A549 (cell line): ENCODE data around the gene IFNAR2. TPM values are rescaled to one million over a fixed set of nuclear protein-coding genes. Genes with fewer than 3 reads are reported as not detected.

Experiments used
- ATAC-seq, 2 experiments: fragments of 200-7000 bp in 1 of 2; fragments of >200 bp in 1 of 2; cut with Nextera tagmentation in 1 of 2; cut with Tn5 transposase in 1 of 2; 3 replicates each; pipeline versions ENCODE4 v1.8.0 to v1.9.1; 2018 to 2020; ENCODE audit warnings: mild to moderate bottlenecking in 1 of 2, moderate library complexity in 1 of 2
- CTCF ChIA-PET: fragments of 300-600 bp; sonication (Branson Sonifier 250); formaldehyde crosslinking; extraction: SDS; loops from one replicate; lab custom pipeline; 2021; ENCODE audit warnings: antibody characterized with exemption, inconsistent platforms; lab: Yijun Ruan, JAX
- POLR2A ChIA-PET: fragments of 350-600 bp; formaldehyde crosslinking; extraction: SDS; loops from one replicate; lab custom pipeline; 2021; ENCODE audit warnings: antibody characterized with exemption, inconsistent platforms; lab: Yijun Ruan, JAX
- DNase-seq, 2 experiments: peaks; one replicate each; pipeline versions ENCODE4 v3.0.0 to v3.0.0-alpha.2; 2011 to 2016; ENCODE audit warnings: low read depth in 1 of 2, low spot score in 1 of 2
- FAIRE-seq: peaks from 2 replicates; lab custom pipeline; 2011; peaks lifted over from hg19 to GRCh38; lab: Jason Lieb, UNC
- H3K27ac ChIP-seq, 2 experiments: fragments of >200 bp; sonication (Bioruptor Twin); formaldehyde crosslinking; 3 replicates each; pipeline ENCODE4 v1.5.1; 2016 to 2017
- H3K4me1 ChIP-seq: fragments of >200 bp; sonication (Bioruptor Twin); formaldehyde crosslinking; 3 replicates; pipeline ENCODE4 v1.6.1; 2016
- H3K4me2 ChIP-seq: fragments of >200 bp; sonication (Bioruptor Twin); formaldehyde crosslinking; 3 replicates; pipeline ENCODE4 v1.6.1; 2016
- H3K4me3 ChIP-seq: fragments of >200 bp; sonication (Bioruptor Twin); formaldehyde crosslinking; 3 replicates; pipeline ENCODE4 v1.5.1; 2016
- H3K9me3 ChIP-seq: fragments of >200 bp; sonication (Bioruptor Twin); formaldehyde crosslinking; 3 replicates; pipeline ENCODE4 v1.6.1; 2016
- ATOH8 ChIP-seq: fragments of 250-450 bp; sonication (Bioruptor Pico); IDR thresholded peaks from 2 replicates; pipeline ENCODE4 v1.5.0; 2020; ENCODE audit warnings: low read depth, mild to moderate bottlenecking, moderate library complexity
- BHLHE40 ChIP-seq: IDR thresholded peaks from 2 replicates; pipeline ENCODE4 v1.6.1; 2012; ENCODE audit warnings: low read depth, low read length, inconsistent platforms
- CHD2 ChIP-seq: fragments of 150-350 bp; IDR thresholded peaks from 2 replicates; pipeline ENCODE4 v1.6.1; 2014; ENCODE audit warnings: low read length; ENCODE audit not compliant: partially characterized antibody
- EHMT2 ChIP-seq: fragments of 200-600 bp; sonication (generic); IDR thresholded peaks from 2 replicates; pipeline ENCODE4 v1.6.1; 2016; ENCODE audit warnings: antibody characterized with exemption, low read depth, mild to moderate bottlenecking, moderate library complexity
- ELK1 ChIP-seq: fragments of 150-350 bp; IDR thresholded peaks from 2 replicates; pipeline ENCODE4 v1.6.1; 2014; ENCODE audit warnings: low read depth, mild to moderate bottlenecking, low read length
- FOSB ChIP-seq: fragments of 250-450 bp; sonication (Bioruptor Pico); IDR thresholded peaks from 2 replicates; pipeline ENCODE4 v1.5.0; 2020; ENCODE audit warnings: mild to moderate bottlenecking, moderate library complexity
- FOSL2 ChIP-seq, 2 experiments: fragments of 450-650 bp in 1 of 2; fragments of >200 bp in 1 of 2; sonication (Bioruptor Twin) in 1 of 2; formaldehyde crosslinking; IDR thresholded peaks; 2 replicates each; pipeline versions ENCODE4 v1.5.0 to v1.6.1; 2016 to 2020; ENCODE audit warnings: mild to moderate bottlenecking in 1 of 2, moderate library complexity in 1 of 2
- FOXS1 ChIP-seq: fragments of 250-450 bp; sonication (Bioruptor Pico); IDR thresholded peaks from 2 replicates; pipeline ENCODE4 v1.5.0; 2020; ENCODE audit warnings: mild to moderate bottlenecking, moderate library complexity
- GATA3 ChIP-seq: IDR thresholded peaks from 2 replicates; pipeline ENCODE4 v1.6.1; 2012; ENCODE audit warnings: borderline replicate concordance
- HDAC2 ChIP-seq: fragments of 200-600 bp; sonication (generic); IDR thresholded peaks from 2 replicates; pipeline ENCODE4 v1.6.1; 2016
- HOXA7 ChIP-seq: fragments of 250-450 bp; sonication (Bioruptor Pico); IDR thresholded peaks from 2 replicates; pipeline ENCODE4 v1.5.0; 2020; ENCODE audit warnings: mild to moderate bottlenecking, moderate library complexity
- MAFK ChIP-seq: fragments of 450-650 bp; IDR thresholded peaks from 2 replicates; pipeline ENCODE4 v1.6.1; 2014; ENCODE audit not compliant: partially characterized antibody
- MYC ChIP-seq: IDR thresholded peaks from 2 replicates; pipeline ENCODE4 v1.6.1; 2012; ENCODE audit warnings: mild to moderate bottlenecking, inconsistent platforms, low read length, improper control_type of control experiment, borderline replicate concordance
- PHF8 ChIP-seq: fragments of 200-600 bp; sonication (generic); IDR thresholded peaks from 2 replicates; pipeline ENCODE4 v1.6.1; 2016; ENCODE audit warnings: low read depth, mild to moderate bottlenecking, antibody characterized with exemption, moderate library complexity, borderline replicate concordance
- POLR2A ChIP-seq: IDR thresholded peaks from 2 replicates; pipeline ENCODE4 v1.6.1; 2012; ENCODE audit warnings: mild to moderate bottlenecking, low read length
- RAD21 ChIP-seq, 2 experiments: fragments of >200 bp in 1 of 2; sonication (Bioruptor Twin) in 1 of 2; formaldehyde crosslinking in 1 of 2; IDR thresholded peaks in 1 of 2; conservative IDR thresholded peaks in 1 of 2; 2 replicates in 1 of 2; 3 replicates in 1 of 2; pipeline ENCODE4 v1.6.1; 2012 to 2018; ENCODE audit warnings: inconsistent platforms in 1 of 2
- TP53 ChIP-seq: fragments of 250-450 bp; sonication (Bioruptor Pico); IDR thresholded peaks from 2 replicates; pipeline ENCODE4 v1.5.0; 2021; ENCODE audit warnings: mild to moderate bottlenecking, moderate library complexity
- ZC3H11A ChIP-seq: fragments of 450-650 bp; IDR thresholded peaks from 2 replicates; pipeline ENCODE4 v1.6.1; 2014; ENCODE audit warnings: antibody characterized with exemption, mild to moderate bottlenecking
- WGBS: methylation state at CpG from one replicate; pipeline ENCODE4 v1.1.6; 2017; ENCODE audit errors: missing lambda C conversion rate; 5-methylcytosine and 5-hydroxymethylcytosine counted together
- polyA minus RNA-seq: library from RNA; depleted of rRNA, polyadenylated mRNA; stranded (reverse); fragments of >200 nt; gene quantifications from 2 replicates; pipeline ENCODE4 v1.2.3, GENCODE V29; 2011; rRNA and poly(A)+ RNA removed
- polyA plus RNA-seq, 4 experiments: library from polyadenylated mRNA; depleted of rRNA in 3 of 4; stranded (reverse); fragments of >200 nt; fragmentation: RNase III in 1 of 4; extraction: RNeasy Plus Mini Kit Qiagen cat#74134 plus additional on column Dnase treatment in 1 of 4; gene quantifications; 2 replicates in 3 of 4; 3 replicates in 1 of 4; pipeline ENCODE4 v1.2.3, GENCODE V29; 2011 to 2017
- TF ChIP-seq, protein P1 (sequence below): IDR thresholded peaks from 2 replicates; pipeline ENCODE4 v1.6.1; 2012

The IFNAR2 gene
- polyA plus RNA-seq (2011; rRNA removed) (39.6 and 40.5 TPM in 2 replicates), polyA plus RNA-seq (2017; fragmentation: RNase III; extraction: RNeasy Plus Mini Kit Qiagen cat#74134 plus additional on column Dnase treatment) (9.6 to 11.2 TPM (median 10.1 TPM) in 3 replicates), polyA minus RNA-seq (14.2 and 14.9 TPM in 2 replicates)
- 9.5 and 11.6 TPM in 2 replicates for polyA plus RNA-seq (2012; cell fraction: cytosol; rRNA removed)
- 3.8 and 6.9 TPM in 2 replicates for polyA plus RNA-seq (2012; cell fraction: nucleus; rRNA removed)

GRCh38 chr21:33229784-33230544, at the start of gene IFNAR2:
Gene IFNAR2, plus strand, starts transcription at chr21:33229938. Its CDS starts 11,985 bp downstream, at chr21:33241923.
- FAIRE-seq (no peak), ATAC-seq (peak; percentile 82 to 92), DNase-seq (peak; percentile 47 to 72)
- Histone ChIP-seq H3K4me1 (peaks cover 56% of the 10 kb centered on the region), H3K4me3 (peak within 1 kb of the TSS; percentile 78)
- WGBS, result no CpG with 5 or more reads among the region's 95 CpGs
- POLR2A ChIA-PET, result interaction anchor here (1.7 kb wide), 1 partner anchor 26 kb away, joined by 7 read pairs; no protein-coding TSS in a partner anchor
- CTCF ChIA-PET, result interaction anchor here (0.5 kb wide), 1 partner anchor 156 kb away, joined by 3 read pairs; no protein-coding TSS in a partner anchor
- TF ChIP-seq PHF8, result peak; percentile 77; the same call in 1 of the 2 replicates
- no peak for TF ChIP-seq FOSL2 (IDR thresholded peaks at IDR 0.05)
- no peak for TF ChIP-seq FOSL2 (CRISPR knock-in tag; IDR thresholded peaks at IDR 0.05)
- TF ChIP-seq, protein P1, sequence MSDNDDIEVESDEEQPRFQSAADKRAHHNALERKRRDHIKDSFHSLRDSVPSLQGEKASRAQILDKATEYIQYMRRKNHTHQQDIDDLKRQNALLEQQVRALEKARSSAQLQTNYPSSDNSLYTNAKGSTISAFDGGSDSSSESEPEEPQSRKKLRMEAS, result peak; percentile 13; the same call in 1 of the 2 replicates
- peak; percentile 3; the same call in 1 of the 2 replicates for TF ChIP-seq POLR2A
- TF ChIP-seq, all 56 proteins: peak for 3
- no peaks in the 10 kb centered on the region for H3K9me3 ChIP-seq
- H3K4me2 ChIP-seq, result peak within 1 kb of the TSS; percentile 65
- H3K27ac ChIP-seq, result peak within 1 kb of the TSS; percentile 89 to 94

DNA sequence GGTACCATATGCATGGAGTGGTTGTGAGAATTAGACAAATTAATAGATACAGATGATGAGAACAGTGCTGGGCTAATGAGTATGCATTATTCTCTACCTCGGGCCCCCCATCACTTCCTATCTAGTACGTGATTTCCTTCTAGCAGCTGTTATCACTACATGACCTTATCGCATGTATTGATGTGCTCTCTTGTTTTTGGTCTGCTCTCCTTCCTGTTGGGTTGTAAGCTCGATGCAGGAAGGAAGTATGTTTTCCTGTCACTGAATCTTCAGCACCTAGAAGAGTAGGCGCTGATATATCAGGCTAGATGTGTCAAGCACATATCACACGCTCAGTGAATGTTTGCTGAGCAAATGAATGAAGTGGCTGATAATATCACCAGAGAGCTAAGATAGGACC, 43.9 kb upstream of the IFNAR2 start:
- FAIRE-seq, result no peak
- no peak overlapping the region for H3K4me3 ChIP-seq
- CTCF ChIA-PET, result interaction anchor here (1.1 to 2.5 kb wide), 2 partner anchors 8 to 11 kb away, joined by 4 to 7 read pairs; no protein-coding TSS in a partner anchor
- 44% methylated on average over 6 of the region's 6 CpGs for WGBS
- no peak for ATAC-seq
- POLR2A ChIA-PET, result no interaction called here
- H3K4me2 ChIP-seq, result no peak overlapping the region
- TF ChIP-seq ATOH8 (CRISPR knock-in tag) (no peak), TP53 (no peak), ZC3H11A (no peak), CHD2 (no peak), BHLHE40 (no peak), MYC (no peak), FOXS1 (CRISPR knock-in tag) (no peak), ELK1 (no peak), GATA3 (no peak), FOSB (CRISPR knock-in tag) (no peak), HDAC2 (no peak)
- DNase-seq, result no peak
- H3K4me1 ChIP-seq, result no peaks in the 10 kb centered on the region
- H3K9me3 ChIP-seq, result no peaks in the 10 kb centered on the region; the same call in 2 of the 3 replicates
- no peak overlapping the region for H3K27ac ChIP-seq

- Histone ChIP-seq H3K4me2 (no peak overlapping the region), H3K27ac (no peak overlapping the region), H3K4me3 (no peak overlapping the region), H3K4me1 (no peaks in the 10 kb centered on the region), H3K9me3 (no peaks in the 10 kb centered on the region; the same call in 2 of the 3 replicates)
- 27% methylated on average over 4 of the region's 4 CpGs for WGBS
- TF ChIP-seq EHMT2 (no peak), HOXA7 (CRISPR knock-in tag) (no peak), RAD21 (conservative IDR thresholded peaks at IDR 0.05 in 1 of 2, IDR thresholded peaks at IDR 0.05 in 1 of 2) (no peak), MAFK (no peak)
- DNase-seq (no peak), ATAC-seq (no peak), FAIRE-seq (no peak)
- ChIA-PET POLR2A (no interaction called here), CTCF (no interaction called here)
Measured at GRCh38 chr21:33187276-33187675, 42.5 kb upstream of the IFNAR2 start.
